ENCODE measurements around the gene HAP1. TPM values are rescaled to one million over a fixed set of nuclear protein-coding genes. Genes with fewer than 3 reads are reported as not detected.

HAP1 gene
- total and polyA plus RNA-seq, 4 donors: under 0.01 to 0.05 (median 0.03) TPM

- TF ChIP-seq NR2F2 (IDR thresholded peaks at IDR 0.05) (no peak), MAX (IDR thresholded peaks at IDR 0.05) (no peak), RAD21 (IDR thresholded peaks at IDR 0.05) (no peak), FOXA1 (IDR thresholded peaks at IDR 0.05) (no peak), CTCF (IDR thresholded peaks at IDR 0.05; ENCODE audit: low read depth, low read length, missing input control) (no peak), RXRA (IDR thresholded peaks at IDR 0.05) (no peak), YY1 (IDR thresholded peaks at IDR 0.05) (no peak), FOXA2 (IDR thresholded peaks at IDR 0.05) (no peak), TAF1 (conservative IDR thresholded peaks at IDR 0.05) (no peak), JUND (IDR thresholded peaks at IDR 0.05) (no peak), ATF3 (IDR thresholded peaks at IDR 0.05) (no peak), HNF4A (conservative IDR thresholded peaks at IDR 0.05) (no peak), HNF4G (IDR thresholded peaks at IDR 0.05) (no peak), EGR1 (IDR thresholded peaks at IDR 0.05; ENCODE audit: low read depth in 2 of 2) (no peak), ZBTB33 (IDR thresholded peaks at IDR 0.05) (no peak), SP1 (IDR thresholded peaks at IDR 0.05) (no peak), GABPA (IDR thresholded peaks at IDR 0.05 in 1 of 2, conservative IDR thresholded peaks at IDR 0.05 in 1 of 2) (no peak)
- TF ChIP-seq, protein P1, sequence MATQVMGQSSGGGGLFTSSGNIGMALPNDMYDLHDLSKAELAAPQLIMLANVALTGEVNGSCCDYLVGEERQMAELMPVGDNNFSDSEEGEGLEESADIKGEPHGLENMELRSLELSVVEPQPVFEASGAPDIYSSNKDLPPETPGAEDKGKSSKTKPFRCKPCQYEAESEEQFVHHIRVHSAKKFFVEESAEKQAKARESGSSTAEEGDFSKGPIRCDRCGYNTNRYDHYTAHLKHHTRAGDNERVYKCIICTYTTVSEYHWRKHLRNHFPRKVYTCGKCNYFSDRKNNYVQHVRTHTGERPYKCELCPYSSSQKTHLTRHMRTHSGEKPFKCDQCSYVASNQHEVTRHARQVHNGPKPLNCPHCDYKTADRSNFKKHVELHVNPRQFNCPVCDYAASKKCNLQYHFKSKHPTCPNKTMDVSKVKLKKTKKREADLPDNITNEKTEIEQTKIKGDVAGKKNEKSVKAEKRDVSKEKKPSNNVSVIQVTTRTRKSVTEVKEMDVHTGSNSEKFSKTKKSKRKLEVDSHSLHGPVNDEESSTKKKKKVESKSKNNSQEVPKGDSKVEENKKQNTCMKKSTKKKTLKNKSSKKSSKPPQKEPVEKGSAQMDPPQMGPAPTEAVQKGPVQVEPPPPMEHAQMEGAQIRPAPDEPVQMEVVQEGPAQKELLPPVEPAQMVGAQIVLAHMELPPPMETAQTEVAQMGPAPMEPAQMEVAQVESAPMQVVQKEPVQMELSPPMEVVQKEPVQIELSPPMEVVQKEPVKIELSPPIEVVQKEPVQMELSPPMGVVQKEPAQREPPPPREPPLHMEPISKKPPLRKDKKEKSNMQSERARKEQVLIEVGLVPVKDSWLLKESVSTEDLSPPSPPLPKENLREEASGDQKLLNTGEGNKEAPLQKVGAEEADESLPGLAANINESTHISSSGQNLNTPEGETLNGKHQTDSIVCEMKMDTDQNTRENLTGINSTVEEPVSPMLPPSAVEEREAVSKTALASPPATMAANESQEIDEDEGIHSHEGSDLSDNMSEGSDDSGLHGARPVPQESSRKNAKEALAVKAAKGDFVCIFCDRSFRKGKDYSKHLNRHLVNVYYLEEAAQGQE (IDR thresholded peaks at IDR 0.05): no peak
- no peak for DNase-seq (ENCODE audit: low spot score)
- WGBS: 89% methylated on average over 3 of the region's 3 CpGs
- Histone ChIP-seq H3K4me3 (ENCODE audit: low read depth in 1 of 3, low read length in 3 of 3) (no peak overlapping the region), H3K36me3 (ENCODE audit: control insufficient read depth in 4 of 4, insufficient read depth in 3 of 4, low read depth in 1 of 4, low read length in 3 of 4) (no peaks in the 10 kb centered on the region), H3K27me3 (ENCODE audit: control insufficient read depth in 4 of 4, insufficient read depth in 4 of 4, low read length in 3 of 4) (no peaks in the 10 kb centered on the region), H3K27ac (ENCODE audit: low read depth in 1 of 2, low read length in 2 of 2) (no peak overlapping the region), H3K4me1 (ENCODE audit: control insufficient read depth in 4 of 4, insufficient read depth in 4 of 4, low read length in 3 of 4) (peaks cover 0 to 2% (median 0%) of the 10 kb centered on the region in 4 donors), H3K9me3 (ENCODE audit: control insufficient read depth in 4 of 4, low read length in 3 of 4) (no peaks in the 10 kb centered on the region), H3K9ac (ENCODE audit: low read depth in 1 of 2, low read length in 2 of 2) (no peak overlapping the region)
Observed at GRCh38 chr17:41681776-41682175, 52.7 kb downstream of the HAP1 start.

Measured in liver (tissue), 9 donors.